HEK293T (cell line): ENCODE results near the gene KCNJ18.
"Not testable (repeated sequence)": the region's sequence is repeated elsewhere in the genome, so short reads cannot be mapped to it uniquely, and the experiment has no call there.

Experiments used
- BHLHE40 ChIP-seq: fragments of 450-650 bp; IDR thresholded peaks from 2 replicates; pipeline ENCODE4 v1.6.1; 2016; ENCODE audit warnings: mild to moderate bottlenecking, moderate library complexity, borderline replicate concordance
- FOXA1 ChIP-seq: fragments of 450-650 bp; IDR thresholded peaks from 2 replicates; pipeline ENCODE4 v1.6.1; 2016; ENCODE audit warnings: mild to moderate bottlenecking
- FOXK2 ChIP-seq: fragments of 450-650 bp; IDR thresholded peaks from 2 replicates; pipeline ENCODE4 v1.6.1; 2016; ENCODE audit warnings: mild to moderate bottlenecking
- HDGF ChIP-seq: fragments of 450-650 bp; IDR thresholded peaks from 2 replicates; pipeline ENCODE4 v1.6.1; 2017; ENCODE audit warnings: antibody characterized with exemption, borderline replicate concordance

GRCh38 chr17:21746415-21746814, 54.1 kb downstream of the KCNJ18 start:
- not testable (repeated sequence) for TF ChIP-seq FOXA1, HDGF, FOXK2, BHLHE40
